Liver (tissue), 9 donors: ENCODE measurements around the gene TNFRSF25. TPM values are rescaled to one million over a fixed set of nuclear protein-coding genes. Genes with fewer than 3 reads are reported as not detected.

Experiments
- DNase-seq: peaks from one replicate; pipeline ENCODE4 v3.0.0-alpha.2; 2017; ENCODE audit warnings: low spot score
- H3K27ac ChIP-seq, 2 donors: one replicate each; pipeline ENCODE4 v1.7.0; 2013; ENCODE audit warnings: inconsistent platforms in 2 of 2, low read length in 2 of 2, control low read depth in 1 of 2, low read depth in 1 of 2, mild to moderate bottlenecking in 1 of 2
- H3K27me3 ChIP-seq, 4 donors: one replicate each; pipeline versions ENCODE4 v1.6.1 to v1.7.0; 2013; ENCODE audit warnings: low read length in 3 of 4, inconsistent platforms in 1 of 4, mild to moderate bottlenecking in 1 of 4, moderate library complexity in 1 of 4; ENCODE audit not compliant: control insufficient read depth in 4 of 4, insufficient read depth in 4 of 4
- H3K36me3 ChIP-seq, 4 donors: one replicate each; pipeline versions ENCODE4 v1.6.1 to v1.7.0; 2013; ENCODE audit warnings: low read length in 3 of 4, mild to moderate bottlenecking in 3 of 4, low read depth in 1 of 4, moderate library complexity in 1 of 4; ENCODE audit not compliant: control insufficient read depth in 4 of 4, insufficient read depth in 3 of 4
- H3K4me1 ChIP-seq, 4 donors: one replicate each; pipeline versions ENCODE4 v1.6.1 to v1.7.0; 2013; ENCODE audit warnings: low read length in 3 of 4, mild to moderate bottlenecking in 3 of 4, moderate library complexity in 1 of 4; ENCODE audit not compliant: control insufficient read depth in 4 of 4, insufficient read depth in 4 of 4
- H3K4me3 ChIP-seq, 3 donors: one replicate each; pipeline versions ENCODE4 v1.6.1 to v1.7.0; 2013; ENCODE audit warnings: low read length in 3 of 3, control low read depth in 1 of 3, low read depth in 1 of 3, mild to moderate bottlenecking in 1 of 3
- H3K9ac ChIP-seq, 2 donors: one replicate each; pipeline ENCODE4 v1.7.0; 2013; ENCODE audit warnings: low read length in 2 of 2, mild to moderate bottlenecking in 2 of 2, moderate library complexity in 2 of 2, control low read depth in 1 of 2, low read depth in 1 of 2
- H3K9me3 ChIP-seq, 4 donors: one replicate each; pipeline versions ENCODE4 v1.6.1 to v1.7.0; 2013; ENCODE audit warnings: low read length in 3 of 4; ENCODE audit not compliant: control insufficient read depth in 4 of 4
- EGR1 ChIP-seq, 2 donors: IDR thresholded peaks; 2 replicates each; pipeline ENCODE4 v1.6.1; 2016 to 2018; ENCODE audit warnings: antibody characterized with exemption in 2 of 2, low read depth in 2 of 2
- FOXA1 ChIP-seq: IDR thresholded peaks from 2 replicates; pipeline ENCODE4 v1.6.1; 2016; ENCODE audit warnings: antibody characterized with exemption
- FOXA2 ChIP-seq: IDR thresholded peaks from 2 replicates; pipeline ENCODE4 v1.6.1; 2016; ENCODE audit warnings: antibody characterized with exemption
- GABPA ChIP-seq, 2 donors: IDR thresholded peaks in 1 of 2; conservative IDR thresholded peaks in 1 of 2; 2 replicates each; pipeline ENCODE4 v1.6.1; 2016; ENCODE audit warnings: antibody characterized with exemption in 2 of 2, mild to moderate bottlenecking in 1 of 2, moderate library complexity in 1 of 2
- HNF4A ChIP-seq, 2 donors: conservative IDR thresholded peaks; 2 replicates each; pipeline ENCODE4 v1.6.1; 2016; ENCODE audit warnings: antibody characterized with exemption in 2 of 2, mild to moderate bottlenecking in 2 of 2
- HNF4G ChIP-seq: IDR thresholded peaks from 2 replicates; pipeline ENCODE4 v1.6.1; 2016; ENCODE audit warnings: antibody characterized with exemption
- JUND ChIP-seq, 2 donors: IDR thresholded peaks; 2 replicates each; pipeline ENCODE4 v1.6.1; 2016; ENCODE audit warnings: antibody characterized with exemption in 2 of 2
- NR2F2 ChIP-seq: IDR thresholded peaks from 2 replicates; pipeline ENCODE4 v1.6.1; 2016; ENCODE audit warnings: antibody characterized with exemption
- RAD21 ChIP-seq, 2 donors: IDR thresholded peaks; 2 replicates each; pipeline ENCODE4 v1.6.1; 2016; ENCODE audit warnings: antibody characterized with exemption in 2 of 2, mild to moderate bottlenecking in 2 of 2
- REST ChIP-seq: IDR thresholded peaks from 2 replicates; pipeline ENCODE4 v1.6.1; 2016; ENCODE audit warnings: antibody characterized with exemption, mild to moderate bottlenecking
- RXRA ChIP-seq, 2 donors: IDR thresholded peaks; 2 replicates each; pipeline ENCODE4 v1.6.1; 2017 to 2018; ENCODE audit warnings: antibody characterized with exemption in 2 of 2, mild to moderate bottlenecking in 1 of 2
- SP1 ChIP-seq: IDR thresholded peaks from 2 replicates; pipeline ENCODE4 v1.6.1; 2018; ENCODE audit warnings: antibody characterized with exemption, mild to moderate bottlenecking
- TAF1 ChIP-seq: conservative IDR thresholded peaks from 2 replicates; pipeline ENCODE4 v1.6.1; 2016; ENCODE audit warnings: antibody characterized with exemption, mild to moderate bottlenecking
- YY1 ChIP-seq: IDR thresholded peaks from 2 replicates; pipeline ENCODE4 v1.6.1; 2016; ENCODE audit warnings: antibody characterized with exemption, mild to moderate bottlenecking
- WGBS: extraction: QIAGEN DNeasy Blood & Tissue Kit; methylation state at CpG from one replicate; pipeline ENCODE4 v1.1.7; 2013; 5-methylcytosine and 5-hydroxymethylcytosine counted together
- polyA plus RNA-seq, 2 donors: library from polyadenylated mRNA; stranded (reverse) in 1 of 2; unstranded in 1 of 2; fragments of 200-250 nt in 1 of 2; fragments of >200 nt in 1 of 2; fragmentation: Nextera tagmentation in 1 of 2; extraction: Ambion mirVana in 1 of 2; gene quantifications; one replicate each; pipeline versions ENCODE4 v1.2.1 to v1.2.3, GENCODE V29; 2013 to 2015
- total RNA-seq, 2 donors: library from RNA; depleted of rRNA; stranded (reverse); fragments of >200 nt; gene quantifications; one replicate each; pipeline ENCODE4 v1.2.3, GENCODE V29; 2014
- TF ChIP-seq, protein P1 (sequence below): fragments of 150-350 bp; IDR thresholded peaks from 2 replicates; pipeline ENCODE4 v1.5.1; 2017; ENCODE audit warnings: improper control_type of control experiment, low read depth, low read length; ENCODE audit not compliant: missing input control
- TF ChIP-seq, protein P2 (sequence below): IDR thresholded peaks from 2 replicates; pipeline ENCODE4 v1.6.1; 2016; ENCODE audit warnings: antibody characterized with exemption
- TF ChIP-seq, protein P3 (sequence below): IDR thresholded peaks from 2 replicates; pipeline ENCODE4 v1.6.1; 2016; ENCODE audit warnings: antibody characterized with exemption
- TF ChIP-seq, protein P4 (sequence below): IDR thresholded peaks from 2 replicates; pipeline ENCODE4 v1.6.1; 2016; ENCODE audit warnings: antibody characterized with exemption
- donor health status: healthy.
- donor health status: healthy.
- donor health status: healthy.
- donor health status: healthy.
- donor health status: healthy.

TNFRSF25 gene
- total and polyA plus RNA-seq, 4 donors, result 0.78 to 2.6 (median 2.0) TPM

- H3K9me3 ChIP-seq, result no peaks in the 10 kb centered on the region
- no peaks in the 10 kb centered on the region for H3K36me3 ChIP-seq
- no peak for TF ChIP-seq FOXA2
- TF ChIP-seq, protein P1, sequence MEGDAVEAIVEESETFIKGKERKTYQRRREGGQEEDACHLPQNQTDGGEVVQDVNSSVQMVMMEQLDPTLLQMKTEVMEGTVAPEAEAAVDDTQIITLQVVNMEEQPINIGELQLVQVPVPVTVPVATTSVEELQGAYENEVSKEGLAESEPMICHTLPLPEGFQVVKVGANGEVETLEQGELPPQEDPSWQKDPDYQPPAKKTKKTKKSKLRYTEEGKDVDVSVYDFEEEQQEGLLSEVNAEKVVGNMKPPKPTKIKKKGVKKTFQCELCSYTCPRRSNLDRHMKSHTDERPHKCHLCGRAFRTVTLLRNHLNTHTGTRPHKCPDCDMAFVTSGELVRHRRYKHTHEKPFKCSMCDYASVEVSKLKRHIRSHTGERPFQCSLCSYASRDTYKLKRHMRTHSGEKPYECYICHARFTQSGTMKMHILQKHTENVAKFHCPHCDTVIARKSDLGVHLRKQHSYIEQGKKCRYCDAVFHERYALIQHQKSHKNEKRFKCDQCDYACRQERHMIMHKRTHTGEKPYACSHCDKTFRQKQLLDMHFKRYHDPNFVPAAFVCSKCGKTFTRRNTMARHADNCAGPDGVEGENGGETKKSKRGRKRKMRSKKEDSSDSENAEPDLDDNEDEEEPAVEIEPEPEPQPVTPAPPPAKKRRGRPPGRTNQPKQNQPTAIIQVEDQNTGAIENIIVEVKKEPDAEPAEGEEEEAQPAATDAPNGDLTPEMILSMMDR, result peak; percentile 81
- no peak for TF ChIP-seq EGR1 (IDR thresholded peaks at IDR 0.05; ENCODE audit: low read depth in 2 of 2)
- TF ChIP-seq HNF4A (conservative IDR thresholded peaks at IDR 0.05), result no peak
- TF ChIP-seq, protein P2, sequence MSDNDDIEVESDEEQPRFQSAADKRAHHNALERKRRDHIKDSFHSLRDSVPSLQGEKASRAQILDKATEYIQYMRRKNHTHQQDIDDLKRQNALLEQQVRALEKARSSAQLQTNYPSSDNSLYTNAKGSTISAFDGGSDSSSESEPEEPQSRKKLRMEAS, result no peak
- no peak for TF ChIP-seq FOXA1
- no peak for TF ChIP-seq RXRA (IDR thresholded peaks at IDR 0.05)
- no peak for TF ChIP-seq GABPA (IDR thresholded peaks at IDR 0.05 in 1 of 2, conservative IDR thresholded peaks at IDR 0.05 in 1 of 2)
- TF ChIP-seq TAF1, result no peak
- TF ChIP-seq RAD21 (IDR thresholded peaks at IDR 0.05), result peak; percentile 65 to 86
- H3K27ac ChIP-seq, result no peak overlapping the region
- H3K4me1 ChIP-seq, result peaks cover 3 to 17% (median 10%) of the 10 kb centered on the region in 4 donors
- no peaks in the 10 kb centered on the region for H3K27me3 ChIP-seq
- H3K4me3 ChIP-seq, result no peak overlapping the region
- peak; percentile 77 for DNase-seq
- 23% methylated on average over 33 of the region's 33 CpGs for WGBS
- H3K9ac ChIP-seq, result no peak overlapping the region
Observed at GRCh38 chr1:6475381-6476133, 9.6 kb upstream of the TNFRSF25 start.

DNA sequence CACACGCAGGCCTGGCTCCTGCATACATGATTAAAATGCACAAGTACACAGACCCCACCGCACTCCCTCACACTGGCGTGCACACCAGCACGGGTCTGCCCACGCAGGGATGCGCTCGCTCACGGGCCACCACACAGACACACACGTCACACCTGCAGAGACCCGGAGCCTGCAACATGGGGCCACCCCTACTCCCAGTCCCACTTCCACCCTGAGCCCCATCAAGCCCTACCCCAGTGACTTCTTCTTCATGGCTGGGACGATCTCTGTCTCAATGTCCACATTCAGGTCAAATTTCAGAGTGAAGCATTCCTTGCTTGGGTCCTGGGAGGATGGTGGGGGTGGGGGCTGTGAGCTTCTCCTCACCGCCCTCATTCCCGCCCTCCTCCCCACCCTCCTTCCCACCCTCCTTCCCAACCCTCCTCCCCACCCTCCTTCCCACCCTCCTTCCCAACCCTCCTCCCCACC, 8.9 kb upstream of the TNFRSF25 start:
- no peaks in the 10 kb centered on the region for H3K27me3 ChIP-seq
- no peak overlapping the region for H3K9ac ChIP-seq
- H3K27ac ChIP-seq, result no peak overlapping the region
- no peak for DNase-seq
- H3K9me3 ChIP-seq, result no peaks in the 10 kb centered on the region
- H3K4me1 ChIP-seq, result peaks cover 3 to 17% (median 10%) of the 10 kb centered on the region in 4 donors
- TF ChIP-seq YY1 (no peak), FOXA2 (no peak), JUND (IDR thresholded peaks at IDR 0.05) (no peak), SP1 (no peak), RAD21 (IDR thresholded peaks at IDR 0.05) (no peak), HNF4A (conservative IDR thresholded peaks at IDR 0.05) (no peak), EGR1 (IDR thresholded peaks at IDR 0.05; ENCODE audit: low read depth in 2 of 2) (no peak), NR2F2 (no peak), FOXA1 (no peak), GABPA (IDR thresholded peaks at IDR 0.05 in 1 of 2, conservative IDR thresholded peaks at IDR 0.05 in 1 of 2) (no peak), TAF1 (no peak), HNF4G (no peak), RXRA (IDR thresholded peaks at IDR 0.05) (no peak), REST (no peak)
- TF ChIP-seq, protein P3, sequence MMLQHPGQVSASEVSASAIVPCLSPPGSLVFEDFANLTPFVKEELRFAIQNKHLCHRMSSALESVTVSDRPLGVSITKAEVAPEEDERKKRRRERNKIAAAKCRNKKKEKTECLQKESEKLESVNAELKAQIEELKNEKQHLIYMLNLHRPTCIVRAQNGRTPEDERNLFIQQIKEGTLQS, result no peak
- TF ChIP-seq, protein P2, result no peak
- TF ChIP-seq, protein P1, result no peak
- TF ChIP-seq, protein P4, sequence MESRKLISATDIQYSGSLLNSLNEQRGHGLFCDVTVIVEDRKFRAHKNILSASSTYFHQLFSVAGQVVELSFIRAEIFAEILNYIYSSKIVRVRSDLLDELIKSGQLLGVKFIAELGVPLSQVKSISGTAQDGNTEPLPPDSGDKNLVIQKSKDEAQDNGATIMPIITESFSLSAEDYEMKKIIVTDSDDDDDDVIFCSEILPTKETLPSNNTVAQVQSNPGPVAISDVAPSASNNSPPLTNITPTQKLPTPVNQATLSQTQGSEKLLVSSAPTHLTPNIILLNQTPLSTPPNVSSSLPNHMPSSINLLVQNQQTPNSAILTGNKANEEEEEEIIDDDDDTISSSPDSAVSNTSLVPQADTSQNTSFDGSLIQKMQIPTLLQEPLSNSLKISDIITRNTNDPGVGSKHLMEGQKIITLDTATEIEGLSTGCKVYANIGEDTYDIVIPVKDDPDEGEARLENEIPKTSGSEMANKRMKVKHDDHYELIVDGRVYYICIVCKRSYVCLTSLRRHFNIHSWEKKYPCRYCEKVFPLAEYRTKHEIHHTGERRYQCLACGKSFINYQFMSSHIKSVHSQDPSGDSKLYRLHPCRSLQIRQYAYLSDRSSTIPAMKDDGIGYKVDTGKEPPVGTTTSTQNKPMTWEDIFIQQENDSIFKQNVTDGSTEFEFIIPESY, result no peak
- no peaks in the 10 kb centered on the region for H3K36me3 ChIP-seq
- WGBS, result 80% methylated on average over 13 of the region's 13 CpGs
- no peak overlapping the region for H3K4me3 ChIP-seq
